H1 (cell line): ENCODE data around the gene RIMBP2. TPM values are rescaled to one million over a fixed set of nuclear protein-coding genes. Genes with fewer than 3 reads are reported as not detected.

Experiments
- CHD1 ChIP-seq: IDR thresholded peaks from 2 replicates; pipeline ENCODE4 v1.6.1; 2012; ENCODE audit warnings: low read depth, low read length, improper control_type of control experiment
- FOSL1 ChIP-seq: IDR thresholded peaks from 2 replicates; pipeline ENCODE4 v1.6.1; 2011; ENCODE audit warnings: mild to moderate bottlenecking, low read depth, low read length, moderate library complexity; ENCODE audit not compliant: insufficient read depth
- JUND ChIP-seq: IDR thresholded peaks from 2 replicates; pipeline ENCODE4 v1.6.1; 2011; ENCODE audit warnings: mild to moderate bottlenecking, improper control_type of control experiment, low read length
- KDM5A ChIP-seq: fragments of 200-600 bp; IDR thresholded peaks from 2 replicates; pipeline ENCODE4 v1.7.1; 2012; ENCODE audit warnings: mild to moderate bottlenecking, low read length, inconsistent platforms, mixed read lengths
- RXRA ChIP-seq: IDR thresholded peaks from 2 replicates; pipeline ENCODE4 v1.6.1; 2011; ENCODE audit warnings: low read depth, mild to moderate bottlenecking, low read length, moderate library complexity; ENCODE audit not compliant: insufficient read depth
- polyA plus RNA-seq, 7 experiments: library from polyadenylated mRNA; depleted of rRNA in 3 of 7; stranded (reverse) in 5 of 7; unstranded in 2 of 7; fragments of >200 nt in 5 of 7; fragments of 200-250 nt in 2 of 7; gene quantifications; 1 replicate in 5 of 7; 2 replicates in 1 of 7; 4 replicates in 1 of 7; pipeline versions ENCODE4 v1.2.1 to v1.2.3, GENCODE V29; 2011 to 2013; ENCODE audit warnings: missing spikeins in 2 of 7, mixed read lengths in 2 of 7
- total RNA-seq: library from RNA; stranded (reverse); fragmentation: NEBNext Ultra II Directional; extraction: Animal tissue kit (Norgen Biotek cat#: 25700); gene quantifications from 2 replicates; pipeline ENCODE4 v1.2.1, GENCODE V29; 2021

Gene RIMBP2
- total and polyA plus RNA-seq, 2 of the 8 experiments (the other 6 are each of a cell fraction or from before 2014, with no cell fraction given) = 0.18 to 0.65 TPM

- TF ChIP-seq FOSL1 = no peak
- no peak for TF ChIP-seq CHD1
- no peak for TF ChIP-seq KDM5A
- TF ChIP-seq RXRA = no peak
- TF ChIP-seq JUND = no peak
Observed at GRCh38 chr12:130715150-130715997, 725 bp downstream of the RIMBP2 start (continued).
